Right hindlimb (tissue), 1 donor: ENCODE results near the gene LRP10.
"Not testable (repeated sequence)": the region's sequence is repeated elsewhere in the genome, so short reads cannot be mapped to it uniquely, and the experiment has no call there.

Experiments
- DNase-seq: peaks from one replicate; pipeline ENCODE4 v3.0.0-alpha.2; 2018

Gene LRP10

GRCh38 chr14:22888662-22889061 lies 17.1 kb downstream of the LRP10 start:
- no peak for DNase-seq

GRCh38 chr14:22890416-22890815 lies 18.9 kb downstream of the LRP10 start:
- no peak for DNase-seq

GRCh38 chr14:22892488-22892887 lies 20.9 kb downstream of the LRP10 start:
- DNase-seq, result no peak

- DNase-seq, result no peak
Measured at GRCh38 chr14:22893706-22894105, 22.2 kb downstream of the LRP10 start.

GRCh38 chr14:22895402-22895801 lies 23.9 kb downstream of the LRP10 start:
- DNase-seq, result no peak

- no peak for DNase-seq
Measured at GRCh38 chr14:22896356-22896755, 24.8 kb downstream of the LRP10 start.

- no peak for DNase-seq
Measured at GRCh38 chr14:22896760-22897159, 25.2 kb downstream of the LRP10 start.

- DNase-seq, result no peak
Measured at GRCh38 chr14:22897357-22897756, 25.8 kb downstream of the LRP10 start.

- no peak for DNase-seq
Measured at GRCh38 chr14:22898302-22899090, 27.0 kb downstream of the LRP10 start.

- DNase-seq, result peak; percentile 71
Measured at GRCh38 chr14:22900081-22900799, 28.7 kb downstream of the LRP10 start.

- no peak for DNase-seq
Measured at GRCh38 chr14:22901799-22902198, 30.3 kb downstream of the LRP10 start.

GRCh38 chr14:22903742-22904087 lies 32.2 kb downstream of the LRP10 start:
- no peak for DNase-seq

GRCh38 chr14:22905627-22906026 lies 34.1 kb downstream of the LRP10 start:
- DNase-seq, result no peak

- no peak for DNase-seq
Measured at GRCh38 chr14:22906073-22906472, 34.5 kb downstream of the LRP10 start.

GRCh38 chr14:22907429-22907828 lies 35.9 kb downstream of the LRP10 start:
- no peak for DNase-seq

GRCh38 chr14:22908601-22909000 lies 37.1 kb downstream of the LRP10 start:
- DNase-seq, result no peak

- no peak for DNase-seq
Measured at GRCh38 chr14:22910916-22911315, 39.4 kb downstream of the LRP10 start.

GRCh38 chr14:22914836-22915235 lies 43.3 kb downstream of the LRP10 start:
- DNase-seq, result not testable (repeated sequence)

- DNase-seq, result no peak
Measured at GRCh38 chr14:22915886-22916521, 44.5 kb downstream of the LRP10 start.

GRCh38 chr14:22918804-22919600 lies 47.5 kb downstream of the LRP10 start, which contains the start of gene RBM23:
TSS of gene RBM23 (minus strand) at chr14:22919149.
- DNase-seq, result peak; percentile 100

- no peak for DNase-seq
Measured at GRCh38 chr14:22919601-22919921, 48.0 kb downstream of the LRP10 start.

- no peak for DNase-seq
Measured at GRCh38 chr14:22920697-22921096, 49.2 kb downstream of the LRP10 start.

- DNase-seq, result no peak
Measured at GRCh38 chr14:22922294-22922693, 50.8 kb downstream of the LRP10 start.
